ENCODE measurements around the gene TCP11L1.
"Not testable (repeated sequence)": the region's sequence is repeated elsewhere in the genome, so short reads cannot be mapped to it uniquely, and the experiment has no call there.

Gene TCP11L1

DNA sequence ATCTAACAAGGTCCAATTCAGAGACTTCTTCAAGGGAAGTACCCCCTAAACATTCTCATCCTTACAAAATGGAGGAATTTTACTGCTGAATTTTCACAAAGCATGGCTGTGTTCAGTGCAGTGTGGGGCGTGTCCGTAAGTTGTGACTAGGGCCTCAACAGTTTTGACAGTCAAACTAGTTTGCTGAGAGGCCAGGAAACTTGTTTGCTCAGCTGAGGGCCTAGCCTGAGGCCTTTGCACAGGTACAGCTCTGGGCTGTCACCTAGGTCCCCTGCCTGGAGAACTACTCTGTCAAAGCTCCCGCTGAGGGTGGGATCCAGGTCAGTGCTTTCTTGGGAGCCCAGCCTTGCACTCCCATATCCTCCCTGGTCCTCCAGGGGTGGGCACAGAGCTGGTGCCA lies 27.9 kb downstream of the TCP11L1 start:
- DNase-seq: no peak

DNA sequence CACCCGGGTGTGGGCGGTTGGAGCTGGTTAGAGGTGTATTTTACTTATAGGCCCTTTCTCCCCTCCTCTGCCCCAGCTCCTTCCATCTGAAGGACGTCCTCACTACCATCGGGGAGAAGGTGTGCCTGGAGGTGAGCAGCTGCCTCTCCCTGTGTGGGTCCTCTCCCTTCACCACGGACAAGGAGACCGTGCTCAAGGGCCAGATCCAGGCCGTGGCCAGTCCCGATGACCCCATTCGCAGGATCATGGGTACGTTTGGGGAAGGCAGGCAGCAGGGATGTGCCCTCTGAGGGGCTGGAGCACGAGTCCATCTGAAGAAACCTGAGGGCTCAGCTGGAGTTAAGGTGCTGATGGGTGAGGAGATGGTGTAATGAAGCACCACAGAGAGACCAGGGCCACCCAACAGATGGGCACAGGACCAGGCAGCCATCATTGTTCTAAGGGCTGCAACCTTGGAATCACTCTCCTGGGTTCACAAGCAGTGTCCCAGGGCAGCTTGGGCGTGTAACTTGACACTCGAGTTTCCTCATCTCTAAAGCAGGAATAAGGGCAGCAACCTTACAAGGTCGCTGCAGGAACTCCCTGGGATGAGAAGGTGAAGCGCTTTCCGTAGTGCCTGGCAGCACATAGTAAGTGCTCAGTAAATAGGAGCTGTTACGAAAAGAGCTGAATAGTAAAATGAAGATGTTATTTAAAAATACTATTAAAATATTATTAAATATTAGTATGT lies 29.4 kb downstream of the TCP11L1 start:
- no peak for DNase-seq

DNA sequence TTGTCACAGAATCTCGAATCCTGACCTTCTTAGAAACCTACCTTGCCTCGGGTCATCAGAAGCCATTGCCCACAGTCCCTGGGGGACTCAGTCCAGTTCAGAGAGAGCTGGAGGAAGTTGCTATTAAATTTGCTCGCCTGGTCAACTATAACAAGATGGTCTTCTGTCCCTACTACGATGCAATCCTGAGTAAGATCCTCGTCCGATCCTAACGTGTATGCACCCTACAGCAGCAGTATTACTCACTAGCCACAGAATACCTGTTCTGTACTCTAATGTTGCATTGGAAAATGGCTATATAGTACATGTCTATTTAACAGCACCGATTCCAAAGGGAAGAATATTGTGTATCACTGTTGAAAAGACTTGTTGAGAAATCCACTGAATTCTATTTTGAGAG lies 33.1 kb downstream of the TCP11L1 start:
- DNase-seq: no peak

DNA sequence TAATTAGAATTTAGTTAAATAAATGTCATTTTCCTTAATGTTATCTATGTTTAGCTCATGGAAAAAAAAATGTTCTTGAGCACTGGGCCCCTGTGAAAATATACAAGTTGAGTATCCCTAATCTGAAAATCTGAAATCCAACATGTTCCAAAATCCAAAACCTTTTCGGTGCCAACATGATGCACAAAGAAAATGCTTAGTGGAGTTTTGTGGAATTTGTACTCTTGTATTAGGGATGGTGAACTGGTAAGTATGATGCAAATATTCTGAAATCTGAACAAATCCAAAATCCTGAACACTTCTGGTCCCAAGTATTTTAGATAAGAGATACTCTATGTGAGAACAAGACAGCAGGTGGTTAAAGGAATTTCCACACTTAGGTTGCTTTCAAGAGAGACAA lies 44.5 kb downstream of the TCP11L1 start:
- DNase-seq: no peak

DNA sequence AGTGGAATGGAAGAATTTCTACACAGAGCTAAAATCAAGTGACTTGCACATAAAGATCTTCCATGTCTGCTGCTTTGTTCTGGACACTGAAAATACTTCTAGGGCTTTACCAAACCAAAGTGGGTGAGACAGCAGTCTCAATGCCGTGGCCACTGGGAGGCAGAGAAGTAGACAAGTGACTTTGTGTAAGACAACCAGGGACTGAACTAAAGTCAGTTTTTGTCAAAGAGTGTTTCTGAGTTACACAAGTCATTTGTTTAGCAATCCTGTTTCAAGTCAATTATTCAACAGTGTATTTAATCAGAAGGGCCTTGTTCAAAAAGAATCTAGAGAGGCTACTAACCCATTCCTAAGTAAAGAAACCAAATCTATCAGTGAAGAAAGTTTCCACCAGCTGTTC lies 46.6 kb downstream of the TCP11L1 start:
- no peak for DNase-seq

DNA sequence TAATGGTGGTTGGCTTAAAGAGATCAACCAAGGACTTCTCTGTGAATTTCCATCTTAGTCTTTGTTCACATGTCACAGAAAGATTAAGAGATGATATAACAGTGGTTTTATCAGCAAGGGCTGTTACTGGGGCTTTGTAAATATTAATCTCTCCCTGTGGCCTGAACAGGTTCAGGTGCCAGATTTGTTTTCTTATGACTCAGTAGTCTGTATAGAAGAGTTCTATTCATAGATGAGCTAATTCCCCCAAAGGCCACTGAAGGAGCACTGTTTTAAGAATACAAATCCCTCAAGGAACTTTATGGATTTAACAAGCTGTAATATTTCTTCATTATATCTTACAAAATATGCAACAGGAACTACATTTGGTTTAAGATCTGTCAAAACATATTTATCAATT lies 50.4 kb downstream of the TCP11L1 start:
- DNase-seq: no peak

DNA sequence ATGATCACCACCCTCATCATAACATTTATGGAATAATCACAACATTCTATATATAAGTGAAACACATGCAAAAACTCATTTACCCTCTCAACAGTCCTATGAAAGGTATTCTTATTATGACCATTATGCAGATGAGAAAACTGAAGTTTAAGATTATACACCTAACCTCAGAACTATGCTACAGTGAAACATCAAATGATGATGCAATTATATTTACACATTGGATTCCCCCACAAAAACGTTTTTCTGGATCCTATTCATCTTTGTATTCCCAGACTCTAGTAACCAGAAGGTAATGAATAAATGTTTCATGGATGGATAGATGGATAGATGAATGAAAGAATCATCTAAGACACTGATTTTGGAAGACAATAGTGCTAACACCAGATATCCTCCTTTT lies 54.8 kb downstream of the TCP11L1 start:
- DNase-seq: no peak

DNA sequence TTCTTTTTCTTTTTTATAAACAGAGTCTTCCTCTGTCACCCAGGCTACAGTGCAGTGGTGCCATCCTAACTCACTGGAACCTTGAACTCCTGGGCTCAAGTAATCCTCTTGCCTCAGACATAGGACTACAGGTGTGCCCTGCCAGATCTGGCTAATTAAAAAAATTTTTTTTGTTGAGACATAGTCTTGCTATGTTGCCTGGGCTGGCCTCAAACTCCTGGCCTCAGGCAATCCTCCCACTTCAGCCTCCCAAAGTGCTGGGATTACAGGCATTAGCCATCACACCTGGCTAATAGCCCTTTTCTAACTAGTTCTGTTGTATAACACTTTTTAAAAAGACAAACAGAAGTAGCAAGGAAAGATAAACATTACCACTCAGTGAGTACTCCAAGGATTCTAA lies 64.5 kb downstream of the TCP11L1 start:
- DNase-seq: no peak

DNA sequence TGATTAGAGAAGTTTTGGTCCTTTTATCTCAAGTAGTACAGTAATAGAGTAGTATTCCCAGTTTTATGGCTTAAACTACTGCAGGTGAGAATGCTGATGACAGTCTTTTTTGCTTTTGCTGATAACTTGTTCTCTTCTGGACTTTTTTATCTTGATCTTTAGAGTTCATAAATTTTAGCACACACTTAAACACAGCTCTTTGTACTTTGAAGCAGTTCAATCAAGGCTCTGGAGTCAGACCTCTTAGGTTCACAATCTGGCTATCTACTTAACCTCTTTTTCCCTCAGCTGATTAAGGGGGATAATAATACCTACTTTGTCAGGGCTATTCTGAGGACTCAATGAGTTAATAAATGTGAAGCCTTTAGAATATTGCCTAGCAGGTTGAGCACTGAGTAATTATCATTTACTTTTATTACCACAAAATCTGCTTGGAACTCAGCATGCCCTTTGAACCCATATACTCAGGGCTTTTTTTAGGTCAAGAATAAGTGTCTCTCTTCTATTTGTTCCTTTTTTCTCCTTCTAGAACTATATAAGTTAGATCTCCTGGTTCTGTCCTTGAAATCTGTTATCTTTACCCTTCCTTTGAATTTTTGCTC lies 70.0 kb downstream of the TCP11L1 start:
- no peak for DNase-seq

DNA sequence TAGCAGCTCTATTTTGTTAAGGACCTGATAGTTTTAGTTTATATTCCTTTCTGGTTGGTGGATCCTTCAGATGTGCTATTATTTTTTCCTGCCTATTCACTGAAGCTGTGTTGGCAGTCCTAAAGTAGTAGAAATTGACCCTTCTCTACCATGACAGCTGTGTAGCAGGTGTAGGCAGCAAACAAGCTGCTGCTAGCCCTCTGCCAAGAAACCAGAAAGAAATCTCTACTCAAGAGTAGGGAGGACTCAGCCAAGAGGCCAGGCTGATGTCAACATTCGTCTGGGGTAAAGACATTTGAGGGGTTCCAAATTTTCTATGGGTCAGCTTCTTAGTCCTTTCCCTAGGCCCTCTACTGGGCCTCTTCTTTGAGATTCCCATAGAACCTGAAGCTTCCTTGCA lies 70.7 kb downstream of the TCP11L1 start:
- peak; percentile 47 for DNase-seq

DNA sequence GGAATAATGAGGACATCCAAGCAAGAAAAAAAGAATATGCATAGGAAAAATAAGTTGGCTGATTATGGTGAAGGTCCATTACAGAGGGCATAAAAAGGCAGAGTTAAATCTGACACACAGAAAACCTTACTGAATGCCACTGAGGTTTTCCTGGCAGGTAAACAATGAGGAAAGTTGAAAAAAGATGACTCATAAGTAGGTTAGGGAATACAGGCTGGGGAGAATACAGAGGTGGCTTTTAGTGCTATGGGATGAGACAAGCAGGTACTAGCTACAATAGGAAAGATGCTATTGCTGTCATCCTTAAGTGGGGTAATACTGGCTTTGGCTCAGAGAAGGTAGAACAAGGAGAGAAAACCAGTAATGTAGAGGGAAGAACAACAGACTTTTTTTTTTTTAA lies 77.2 kb downstream of the TCP11L1 start:
- no peak for DNase-seq

DNA sequence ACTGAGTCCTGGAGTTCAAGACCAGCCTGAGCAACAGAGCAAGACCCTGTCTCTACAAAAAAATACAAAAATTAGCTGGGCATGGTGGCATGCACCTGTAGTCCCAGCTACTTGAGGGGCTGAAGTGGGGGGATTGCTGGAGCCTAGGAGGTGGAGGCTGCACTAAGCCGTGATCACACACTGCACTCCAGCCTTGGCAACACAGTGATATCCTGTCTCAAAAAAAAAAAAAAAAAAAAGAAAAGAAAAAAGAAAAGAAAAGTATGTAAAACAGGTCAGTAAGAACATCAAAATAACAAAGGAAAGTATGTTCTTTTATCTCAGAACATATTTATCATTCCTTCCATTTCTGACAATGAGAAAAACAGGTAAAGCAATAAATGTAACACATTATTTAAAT lies 83.3 kb downstream of the TCP11L1 start:
- not testable (repeated sequence) for DNase-seq

Measured in right forelimb (tissue), 1 donor.